Neural progenitor cell (in vitro differentiated cells): ENCODE measurements around the gene ARMC9.

Experiments used
- CTCF ChIP-seq: fragments of 200-600 bp; sonication (generic); IDR thresholded peaks from 2 replicates; pipeline ENCODE4 v1.5.1; 2017; ENCODE audit warnings: antibody characterized with exemption, mild to moderate bottlenecking
- EZH2 ChIP-seq: fragments of 200-600 bp; sonication (generic); IDR thresholded peaks from 2 replicates; pipeline ENCODE4 v1.6.1; 2017; ENCODE audit warnings: antibody characterized with exemption, mild to moderate bottlenecking, moderate library complexity
- EZH2phosphoT487 ChIP-seq: fragments of 200-600 bp; sonication (generic); IDR thresholded peaks from 2 replicates; pipeline ENCODE4 v1.6.1; 2017; ENCODE audit warnings: antibody characterized with exemption

- no peak for TF ChIP-seq EZH2phosphoT487
- no peak for TF ChIP-seq EZH2
- TF ChIP-seq CTCF, result no peak
Measured at GRCh38 chr2:231286964-231287363, 88.5 kb downstream of the ARMC9 start.
